ENCODE data around the gene TCAP. TPM values are rescaled to one million over a fixed set of nuclear protein-coding genes. Genes with fewer than 3 reads are reported as not detected.

TCAP gene
- total RNA-seq, 1 donor from 2014 or later = not detected

- H3K27me3 ChIP-seq (ENCODE audit: control insufficient read depth, insufficient read depth, low read length) = peaks cover 1% of the 10 kb centered on the region
- H3K4me3 ChIP-seq (ENCODE audit: low read depth, low read length) = no peak overlapping the region
- FAIRE-seq (no peak), DNase-seq (ENCODE audit: low read depth) (no peak)
- H3K36me3 ChIP-seq (ENCODE audit: control insufficient read depth, insufficient read depth, low read length) = no peaks in the 10 kb centered on the region
- TF ChIP-seq CTCF (IDR thresholded peaks at IDR 0.05; ENCODE audit: insufficient read depth, low read length, severe bottlenecking) = no peak
Measured at GRCh38 chr17:39633570-39634183, 31.5 kb upstream of the TCAP start.

DNA sequence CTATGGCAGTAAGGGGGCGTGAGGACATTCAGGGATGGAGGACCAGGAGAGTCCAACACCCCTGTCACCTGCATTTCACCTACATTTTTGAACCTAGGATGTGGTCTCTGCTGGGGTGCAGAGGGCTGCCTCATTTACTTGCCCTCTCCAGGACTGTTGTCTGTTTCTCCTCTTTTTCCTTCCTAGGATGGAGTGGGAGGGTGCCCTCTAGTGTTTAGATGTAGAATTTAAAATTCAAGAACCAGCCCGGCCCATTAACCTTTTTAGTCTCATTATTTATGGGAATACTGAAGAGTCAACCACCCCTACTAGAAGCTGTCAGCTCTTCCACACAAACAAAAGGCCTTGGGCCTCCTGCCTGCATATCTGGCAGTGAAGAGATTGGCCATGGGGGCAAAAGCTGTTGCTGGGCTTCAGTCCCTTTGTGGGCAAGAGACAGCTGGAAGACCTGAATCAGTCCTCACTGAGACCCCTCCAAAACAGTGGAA is 30.7 kb upstream of the TCAP start:
- DNase-seq (ENCODE audit: low read depth) (peak; percentile 33), FAIRE-seq (no peak)
- TF ChIP-seq CTCF (IDR thresholded peaks at IDR 0.05; ENCODE audit: insufficient read depth, low read length, severe bottlenecking) = peak; percentile 56
- H3K27me3 ChIP-seq (ENCODE audit: control insufficient read depth, insufficient read depth, low read length) = no peaks in the 10 kb centered on the region
- H3K36me3 ChIP-seq (ENCODE audit: control insufficient read depth, insufficient read depth, low read length) = no peaks in the 10 kb centered on the region
- no peak overlapping the region for H3K4me3 ChIP-seq (ENCODE audit: low read depth, low read length)

- Histone ChIP-seq H3K4me3 (ENCODE audit: low read depth, low read length) (no peak overlapping the region), H3K36me3 (ENCODE audit: control insufficient read depth, insufficient read depth, low read length) (no peaks in the 10 kb centered on the region), H3K27me3 (ENCODE audit: control insufficient read depth, insufficient read depth, low read length) (no peaks in the 10 kb centered on the region)
- no peak for FAIRE-seq
- no peak for DNase-seq (ENCODE audit: low read depth)
- no peak for TF ChIP-seq CTCF (IDR thresholded peaks at IDR 0.05; ENCODE audit: insufficient read depth, low read length, severe bottlenecking)
Measured at GRCh38 chr17:39635614-39636176, 29.5 kb upstream of the TCAP start.

DNA sequence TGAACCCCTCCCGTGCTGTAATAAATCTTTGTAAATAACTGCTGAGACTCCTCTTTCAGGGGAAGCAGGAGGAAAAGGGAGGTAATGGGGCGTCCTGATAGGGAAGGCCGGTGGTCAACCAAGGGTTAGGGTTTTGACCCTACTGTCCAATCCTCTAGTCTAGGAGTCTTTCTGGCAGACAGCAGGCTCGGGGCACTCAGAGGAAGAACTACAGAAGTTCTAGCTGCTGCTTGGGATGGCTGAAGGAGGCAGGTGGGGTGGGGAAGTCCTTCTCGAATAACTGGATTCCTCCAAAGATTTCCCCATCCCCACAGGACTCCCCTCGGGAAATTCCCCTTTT is 28.6 kb upstream of the TCAP start:
- H3K36me3 ChIP-seq (ENCODE audit: control insufficient read depth, insufficient read depth, low read length) = no peaks in the 10 kb centered on the region

GRCh38 chr17:39636927-39637736 is 28.0 kb upstream of the TCAP start, which contains the start of gene STARD3:
Gene STARD3, plus strand, starts transcription at chr17:39637144. Its CDS starts 16,388 bp downstream, at chr17:39653532.
- FAIRE-seq (no peak), DNase-seq (ENCODE audit: low read depth) (peak; percentile 75)
- peak; percentile 33 for TF ChIP-seq CTCF (IDR thresholded peaks at IDR 0.05; ENCODE audit: insufficient read depth, low read length, severe bottlenecking)
- Histone ChIP-seq H3K36me3 (ENCODE audit: control insufficient read depth, insufficient read depth, low read length) (no peaks in the 10 kb centered on the region), H3K27me3 (ENCODE audit: control insufficient read depth, insufficient read depth, low read length) (no peaks in the 10 kb centered on the region), H3K4me3 (ENCODE audit: low read depth, low read length) (peak within 1 kb of the TSS; percentile 83)

More for the DNA sequence above, 28.6 kb upstream of the TCAP start:
- H3K27me3 ChIP-seq (ENCODE audit: control insufficient read depth, insufficient read depth, low read length) = no peaks in the 10 kb centered on the region
- no peak for TF ChIP-seq CTCF (IDR thresholded peaks at IDR 0.05; ENCODE audit: insufficient read depth, low read length, severe bottlenecking)
- FAIRE-seq = no peak
- H3K4me3 ChIP-seq (ENCODE audit: low read depth, low read length) = peak overlapping the region; percentile 83
- DNase-seq (ENCODE audit: low read depth) = no peak

All from bronchial epithelial cell (primary cell).